Parathyroid adenoma (tissue), 2 donors: Measurements from ENCODE around the gene PXDN.

Experiments used
- H2AFZ ChIP-seq: fragments of 300-600 bp; sonication (generic); one replicate; pipeline ENCODE4 v1.7.0; 2017; ENCODE audit warnings: antibody characterized with exemption, mild to moderate bottlenecking
- H3K27ac ChIP-seq: fragments of 300-600 bp; sonication (generic); one replicate; pipeline ENCODE4 v1.7.0; 2017
- H3K27me3 ChIP-seq: fragments of 300-600 bp; sonication (generic); one replicate; pipeline ENCODE4 v1.7.0; 2017; ENCODE audit warnings: low read length; ENCODE audit not compliant: control insufficient read depth, insufficient read depth
- H3K36me3 ChIP-seq: fragments of 300-600 bp; sonication (generic); one replicate; pipeline ENCODE4 v1.7.0; 2017; ENCODE audit warnings: low read length; ENCODE audit not compliant: control insufficient read depth, insufficient read depth
- H3K4me1 ChIP-seq: fragments of 300-600 bp; sonication (generic); one replicate; pipeline ENCODE4 v1.7.0; 2017; ENCODE audit warnings: control low read depth
- H3K4me2 ChIP-seq: fragments of 300-600 bp; sonication (generic); one replicate; pipeline ENCODE4 v1.7.0; 2017; ENCODE audit warnings: low read length
- H3K4me3 ChIP-seq: fragments of 300-600 bp; sonication (generic); one replicate; pipeline ENCODE4 v1.7.0; 2017; ENCODE audit warnings: low read depth, low read length
- H3K79me2 ChIP-seq: fragments of 300-600 bp; sonication (generic); one replicate; pipeline ENCODE4 v1.7.0; 2017; ENCODE audit warnings: control low read depth
- H3K9ac ChIP-seq: fragments of 300-600 bp; sonication (generic); one replicate; pipeline ENCODE4 v1.7.0; 2017; ENCODE audit warnings: mild to moderate bottlenecking
- H3K9me3 ChIP-seq: fragments of 300-600 bp; sonication (generic); one replicate; pipeline ENCODE4 v1.7.0; 2017; ENCODE audit warnings: low read length; ENCODE audit not compliant: control insufficient read depth
- TF ChIP-seq, protein P1 (sequence below): fragments of 300-600 bp; sonication (generic); IDR thresholded peaks from one replicate; pipeline ENCODE4 v1.7.0; 2017; ENCODE audit warnings: antibody characterized with exemption, mild to moderate bottlenecking
- donor health status: primary hyperparathyroidism.

PXDN gene

DNA sequence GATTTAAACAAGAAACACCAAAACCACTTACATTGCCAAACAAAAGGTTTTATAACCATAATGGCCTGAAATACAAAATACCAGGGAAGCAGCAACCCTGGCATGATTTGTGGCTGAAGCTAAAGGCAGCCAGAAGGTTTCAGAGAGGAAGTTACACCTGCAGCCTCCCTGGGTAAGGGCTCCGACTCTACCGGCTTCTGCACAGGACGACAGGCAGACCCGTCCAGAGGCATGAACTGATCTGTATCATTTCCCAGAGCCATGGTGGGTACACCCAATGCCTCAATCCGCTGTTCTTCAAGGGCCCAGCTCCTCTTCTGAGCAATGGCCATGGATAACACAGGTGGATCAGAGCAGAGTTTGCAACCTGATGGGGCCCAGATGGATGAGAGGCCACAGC lies 71.6 kb downstream of the PXDN start:
- no peaks in the 10 kb centered on the region for H3K9me3 ChIP-seq
- TF ChIP-seq, protein P1, sequence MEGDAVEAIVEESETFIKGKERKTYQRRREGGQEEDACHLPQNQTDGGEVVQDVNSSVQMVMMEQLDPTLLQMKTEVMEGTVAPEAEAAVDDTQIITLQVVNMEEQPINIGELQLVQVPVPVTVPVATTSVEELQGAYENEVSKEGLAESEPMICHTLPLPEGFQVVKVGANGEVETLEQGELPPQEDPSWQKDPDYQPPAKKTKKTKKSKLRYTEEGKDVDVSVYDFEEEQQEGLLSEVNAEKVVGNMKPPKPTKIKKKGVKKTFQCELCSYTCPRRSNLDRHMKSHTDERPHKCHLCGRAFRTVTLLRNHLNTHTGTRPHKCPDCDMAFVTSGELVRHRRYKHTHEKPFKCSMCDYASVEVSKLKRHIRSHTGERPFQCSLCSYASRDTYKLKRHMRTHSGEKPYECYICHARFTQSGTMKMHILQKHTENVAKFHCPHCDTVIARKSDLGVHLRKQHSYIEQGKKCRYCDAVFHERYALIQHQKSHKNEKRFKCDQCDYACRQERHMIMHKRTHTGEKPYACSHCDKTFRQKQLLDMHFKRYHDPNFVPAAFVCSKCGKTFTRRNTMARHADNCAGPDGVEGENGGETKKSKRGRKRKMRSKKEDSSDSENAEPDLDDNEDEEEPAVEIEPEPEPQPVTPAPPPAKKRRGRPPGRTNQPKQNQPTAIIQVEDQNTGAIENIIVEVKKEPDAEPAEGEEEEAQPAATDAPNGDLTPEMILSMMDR = no peak
- H3K9ac ChIP-seq = no peak overlapping the region

DNA sequence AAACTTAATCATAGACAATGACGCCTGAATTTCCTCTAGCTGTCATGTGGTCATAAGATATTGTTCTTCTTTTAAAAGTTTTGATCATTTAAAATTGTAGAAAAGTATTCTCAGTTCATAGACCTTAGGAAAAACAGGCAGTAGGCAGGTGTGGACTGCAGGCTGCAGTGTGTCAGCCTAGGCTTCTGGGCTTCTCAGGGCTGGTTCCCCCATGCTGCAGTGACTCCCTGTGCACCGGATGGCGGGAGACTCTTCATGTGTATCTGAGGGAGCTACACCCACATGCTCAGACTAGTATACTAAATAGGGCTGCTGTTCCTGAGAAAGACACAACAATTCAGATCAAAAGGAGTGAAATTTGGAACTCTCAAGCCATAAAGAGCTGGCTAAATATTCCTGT lies 72.4 kb downstream of the PXDN start:
- Histone ChIP-seq H3K4me1 (no peaks in the 10 kb centered on the region), H2AFZ (no peak overlapping the region), H3K4me2 (no peak overlapping the region), H3K79me2 (no peaks in the 10 kb centered on the region), H3K27me3 (no peaks in the 10 kb centered on the region), H3K4me3 (no peak overlapping the region), H3K36me3 (no peaks in the 10 kb centered on the region), H3K9me3 (no peaks in the 10 kb centered on the region), H3K27ac (no peak overlapping the region), H3K9ac (no peak overlapping the region)
- TF ChIP-seq, protein P1 = no peak

More for the DNA sequence above, 71.6 kb downstream of the PXDN start:
- Histone ChIP-seq H3K27ac (no peak overlapping the region), H3K4me1 (no peaks in the 10 kb centered on the region), H3K4me2 (no peak overlapping the region), H3K79me2 (no peaks in the 10 kb centered on the region), H3K4me3 (no peak overlapping the region), H3K36me3 (no peaks in the 10 kb centered on the region), H2AFZ (no peak overlapping the region), H3K27me3 (no peaks in the 10 kb centered on the region)

DNA sequence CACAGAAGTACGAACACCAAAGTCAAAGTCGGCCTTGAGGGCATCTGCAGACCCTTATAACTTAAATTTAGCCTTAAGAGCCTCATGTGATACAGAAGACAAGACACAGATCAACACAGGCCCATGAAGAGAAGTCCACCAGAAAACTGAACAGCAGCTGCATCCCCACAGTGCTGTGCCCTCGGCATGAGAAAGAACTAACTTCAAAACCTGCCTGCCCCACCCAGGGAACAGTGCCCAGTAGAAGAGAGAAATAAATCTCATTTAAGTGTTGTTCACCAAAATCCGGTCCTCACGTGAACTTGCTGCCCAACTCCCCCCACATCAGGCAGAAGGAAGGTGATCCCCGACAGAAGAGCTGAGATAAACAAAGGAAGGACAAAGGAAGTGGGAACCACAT lies 73.7 kb downstream of the PXDN start:
- Histone ChIP-seq H3K27ac (no peak overlapping the region), H3K79me2 (no peaks in the 10 kb centered on the region), H3K4me2 (no peak overlapping the region), H3K27me3 (no peaks in the 10 kb centered on the region), H3K36me3 (no peaks in the 10 kb centered on the region), H3K4me1 (no peaks in the 10 kb centered on the region), H2AFZ (no peak overlapping the region), H3K9ac (no peak overlapping the region), H3K9me3 (no peaks in the 10 kb centered on the region), H3K4me3 (no peak overlapping the region)
- TF ChIP-seq, protein P1 = no peak

DNA sequence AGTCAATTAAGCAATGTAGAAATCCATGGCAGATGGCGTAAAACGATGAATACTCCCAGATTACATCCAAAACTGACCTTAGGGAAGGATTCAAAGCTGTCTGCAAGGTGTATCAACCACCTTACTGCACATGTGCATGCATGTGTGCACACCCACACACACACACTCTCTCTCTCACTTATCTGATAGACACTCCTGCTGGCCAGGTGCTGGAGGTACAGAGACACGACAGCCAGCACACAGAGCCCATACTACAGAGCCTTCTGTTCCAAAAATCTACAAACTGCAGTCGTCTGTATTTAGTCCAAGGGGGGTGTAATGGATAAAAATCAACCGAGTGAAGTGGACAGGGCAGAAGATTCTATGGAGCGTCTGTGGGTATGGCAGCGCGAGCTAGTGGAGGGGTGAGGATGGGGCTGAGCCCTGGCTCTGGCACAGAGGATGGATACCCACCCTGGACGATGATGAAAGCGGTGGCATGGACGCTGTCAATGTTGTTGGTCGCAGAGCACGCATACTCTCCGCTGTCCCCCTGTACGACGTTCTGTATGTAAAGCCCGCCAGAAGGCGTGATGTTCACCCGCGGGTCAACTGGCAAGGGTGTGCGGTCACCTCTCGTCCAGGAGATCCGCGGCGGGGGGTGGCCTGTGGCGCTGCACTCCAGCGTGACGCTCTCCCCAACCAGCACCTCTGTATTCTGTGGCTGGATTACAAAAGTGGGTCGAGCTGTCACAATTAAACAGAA lies 78.4 kb downstream of the PXDN start:
- no peak overlapping the region for H3K4me3 ChIP-seq
- H3K9ac ChIP-seq = no peak overlapping the region
- H2AFZ ChIP-seq = no peak overlapping the region
- no peaks in the 10 kb centered on the region for H3K27me3 ChIP-seq
- TF ChIP-seq, protein P1 = no peak
- no peak overlapping the region for H3K4me2 ChIP-seq
- no peaks in the 10 kb centered on the region for H3K4me1 ChIP-seq
- no peak overlapping the region for H3K27ac ChIP-seq
- no peaks in the 10 kb centered on the region for H3K9me3 ChIP-seq
- H3K36me3 ChIP-seq = no peaks in the 10 kb centered on the region
- no peaks in the 10 kb centered on the region for H3K79me2 ChIP-seq

DNA sequence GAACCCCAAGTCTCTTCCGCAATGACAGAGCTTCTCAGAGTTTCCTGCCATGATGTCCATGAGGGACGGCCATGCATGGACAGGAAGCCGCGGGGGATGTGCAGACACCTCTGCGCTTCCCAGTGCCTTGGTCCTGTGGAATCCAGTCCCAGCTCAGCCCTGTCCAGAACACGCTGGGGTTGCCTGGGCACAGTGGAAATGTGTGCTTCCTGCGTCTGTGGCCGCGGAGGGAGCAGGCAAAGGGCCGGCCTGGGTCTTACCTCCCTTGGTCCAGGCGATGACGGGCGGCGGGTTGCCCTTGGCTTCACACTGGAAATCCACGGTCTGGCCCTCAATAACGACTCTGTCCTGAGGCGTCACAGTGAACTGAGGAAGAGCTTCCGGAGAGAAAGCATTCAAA lies 79.6 kb downstream of the PXDN start:
- TF ChIP-seq, protein P1 = no peak
- H3K9ac ChIP-seq = no peak overlapping the region
- H3K27me3 ChIP-seq = no peaks in the 10 kb centered on the region

More for the DNA sequence above, 79.6 kb downstream of the PXDN start:
- Histone ChIP-seq H3K9me3 (no peaks in the 10 kb centered on the region), H3K36me3 (no peaks in the 10 kb centered on the region), H3K4me2 (no peak overlapping the region), H3K27ac (no peak overlapping the region), H3K4me3 (no peak overlapping the region), H3K4me1 (no peaks in the 10 kb centered on the region), H2AFZ (no peak overlapping the region), H3K79me2 (no peaks in the 10 kb centered on the region)
